CD4-positive, alpha-beta T cell (primary cell): Measurements from ENCODE around the gene RPN2. TPM values are rescaled to one million over a fixed set of nuclear protein-coding genes. Genes with fewer than 3 reads are reported as not detected.
A peak's percentile ranks its signal among the peaks of the same experiment; 100 is the strongest.

ENCODE experiments used
- ATAC-seq: fragments of 200-7000 bp; cut with Tn5 transposase; one replicate; pipeline ENCODE4 v1.10.0; 2022; ENCODE audit warnings: mild to moderate bottlenecking; ENCODE audit not compliant: poor library complexity
- CTCF ChIA-PET: fragments of 350-600 bp; sonication (Branson Sonifier 250); formaldehyde crosslinking; loops from one replicate; lab custom pipeline; 2021; ENCODE audit warnings: antibody characterized with exemption, inconsistent platforms; lab: Charles Lee
- POLR2A ChIA-PET: fragments of 350-600 bp; sonication (Branson Sonifier 250); formaldehyde crosslinking; loops from one replicate; lab custom pipeline; 2021; ENCODE audit warnings: antibody characterized with exemption, inconsistent platforms; lab: Charles Lee
- DNase-seq, 14 experiments: peaks; one replicate each; pipeline ENCODE4 v3.0.0-alpha.2; 2013 to 2020; ENCODE audit warnings: mixed read lengths in 2 of 14
- H3K27ac ChIP-seq, 2 donors: one replicate each; pipeline versions ENCODE4 v1.5.1 to v1.7.0; 2013; ENCODE audit warnings: low read length in 2 of 2, low read depth in 1 of 2, mild to moderate bottlenecking in 1 of 2
- H3K27me3 ChIP-seq, 2 experiments: 1 replicate in 1 of 2; 2 replicates in 1 of 2; pipeline versions ENCODE4 v1.6.1 to v1.7.0; 2013; ENCODE audit warnings: low read length in 2 of 2, control low read depth in 1 of 2, mild to moderate bottlenecking in 1 of 2, moderate library complexity in 1 of 2; ENCODE audit not compliant: insufficient read depth in 2 of 2, control insufficient read depth in 1 of 2
- H3K36me3 ChIP-seq: one replicate; pipeline ENCODE4 v1.6.1; 2013; ENCODE audit warnings: low read length, control low read depth; ENCODE audit not compliant: insufficient read depth
- H3K4me1 ChIP-seq: one replicate; pipeline ENCODE4 v1.6.1; 2013; ENCODE audit warnings: low read length, control low read depth; ENCODE audit not compliant: insufficient read depth
- H3K4me3 ChIP-seq: one replicate; pipeline ENCODE4 v1.5.1; 2013; ENCODE audit warnings: mild to moderate bottlenecking, low read length, moderate library complexity
- H3K9me3 ChIP-seq, 2 experiments: 1 replicate in 1 of 2; 2 replicates in 1 of 2; pipeline versions ENCODE4 v1.6.1 to v1.7.0; 2013; ENCODE audit warnings: low read length in 2 of 2, mild to moderate bottlenecking in 2 of 2, control low read depth in 1 of 2, moderate library complexity in 1 of 2; ENCODE audit not compliant: control insufficient read depth in 1 of 2, insufficient read depth in 1 of 2
- H3K27ac Mint-ChIP-seq: one replicate; pipeline ENCODE4 v1.8.0; 2020; ENCODE audit warnings: mixed read lengths
- H3K27me3 Mint-ChIP-seq: one replicate; pipeline ENCODE4 v1.8.0; 2021; ENCODE audit warnings: mixed read lengths
- H3K36me3 Mint-ChIP-seq: one replicate; pipeline ENCODE4 v1.8.0; 2021; ENCODE audit warnings: low read depth, mixed read lengths
- H3K4me1 Mint-ChIP-seq: one replicate; pipeline ENCODE4 v1.8.0; 2021; ENCODE audit warnings: low read depth, mixed read lengths
- H3K4me3 Mint-ChIP-seq: one replicate; pipeline ENCODE4 v1.8.0; 2020; ENCODE audit warnings: mild to moderate bottlenecking, mixed read lengths
- H3K9me3 Mint-ChIP-seq: one replicate; pipeline ENCODE4 v1.8.0; 2020; ENCODE audit warnings: mixed read lengths
- intact Hi-C, 2 experiments: fragments of 100-400 bp; cut with DNase I in 1 of 2; cut with micrococcal nuclease in 1 of 2; formaldehyde crosslinking; loops; one replicate each; pipeline versions ENCODE4 v1.15.1 to v1.9.0; 2023 to 2025; cut with DNase I, micrococcal nuclease
- total RNA-seq, 174 experiments: library from RNA in 2 of 174; stranded (reverse) in 2 of 174; gene quantifications; one replicate each; pipeline ENCODE4 v1.2.3 and lab custom pipeline; 2021 to 2026
- TF ChIP-seq, protein P1 (sequence below): fragments of 200-600 bp; IDR thresholded peaks from one replicate; pipeline ENCODE4 v1.8.0; 2022; ENCODE audit warnings: antibody characterized with exemption, mild to moderate bottlenecking

Gene RPN2
- total RNA-seq, 2 experiments from 2014 or later = 62.8 to 65.8 TPM

DNA sequence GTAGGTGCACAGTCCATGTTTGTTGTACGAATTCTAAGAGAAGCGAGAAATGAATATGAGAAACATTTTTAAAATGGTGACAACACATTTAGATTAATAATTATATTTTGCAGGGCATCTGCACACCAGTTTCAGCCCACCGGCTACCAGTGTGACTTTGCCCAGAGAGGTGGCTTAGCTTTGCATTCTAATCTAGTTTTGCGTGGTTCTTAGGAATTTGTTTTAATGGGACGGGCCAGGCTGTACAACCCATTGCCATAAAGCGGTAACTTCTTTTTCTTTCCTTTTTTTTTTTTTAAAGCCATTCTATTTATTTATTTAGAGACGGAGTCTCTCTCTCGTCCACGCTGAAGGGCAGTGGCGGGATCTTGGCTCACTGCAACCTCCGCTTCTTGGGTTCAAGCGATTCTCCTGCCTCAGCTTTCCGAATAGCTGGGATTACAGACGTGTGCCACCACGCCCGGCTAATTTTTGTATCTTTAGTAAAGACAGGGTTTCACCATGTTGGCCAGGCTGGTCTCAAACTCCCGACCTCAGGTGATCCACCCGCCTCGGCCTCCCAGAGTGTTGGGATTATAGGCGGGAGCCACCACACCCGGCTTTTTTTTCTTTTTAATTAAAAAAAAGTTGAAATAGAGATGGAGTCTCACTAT is 111.2 kb downstream of the RPN2 start:
- H3K9me3 Mint-ChIP-seq = no peaks in the 10 kb centered on the region
- H3K4me1 Mint-ChIP-seq = peaks cover 49% of the 10 kb centered on the region
- H3K27ac Mint-ChIP-seq = peak overlapping the region; percentile 96
- ATAC-seq (no peak), DNase-seq (no peak)
- TF ChIP-seq, protein P1, sequence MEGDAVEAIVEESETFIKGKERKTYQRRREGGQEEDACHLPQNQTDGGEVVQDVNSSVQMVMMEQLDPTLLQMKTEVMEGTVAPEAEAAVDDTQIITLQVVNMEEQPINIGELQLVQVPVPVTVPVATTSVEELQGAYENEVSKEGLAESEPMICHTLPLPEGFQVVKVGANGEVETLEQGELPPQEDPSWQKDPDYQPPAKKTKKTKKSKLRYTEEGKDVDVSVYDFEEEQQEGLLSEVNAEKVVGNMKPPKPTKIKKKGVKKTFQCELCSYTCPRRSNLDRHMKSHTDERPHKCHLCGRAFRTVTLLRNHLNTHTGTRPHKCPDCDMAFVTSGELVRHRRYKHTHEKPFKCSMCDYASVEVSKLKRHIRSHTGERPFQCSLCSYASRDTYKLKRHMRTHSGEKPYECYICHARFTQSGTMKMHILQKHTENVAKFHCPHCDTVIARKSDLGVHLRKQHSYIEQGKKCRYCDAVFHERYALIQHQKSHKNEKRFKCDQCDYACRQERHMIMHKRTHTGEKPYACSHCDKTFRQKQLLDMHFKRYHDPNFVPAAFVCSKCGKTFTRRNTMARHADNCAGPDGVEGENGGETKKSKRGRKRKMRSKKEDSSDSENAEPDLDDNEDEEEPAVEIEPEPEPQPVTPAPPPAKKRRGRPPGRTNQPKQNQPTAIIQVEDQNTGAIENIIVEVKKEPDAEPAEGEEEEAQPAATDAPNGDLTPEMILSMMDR = no peak
- intact Hi-C loops = loop anchor here in 1 of 2 experiments (5.0 to 10.0 kb wide), 3 partner anchors 57 to 1145 kb away; partner anchors contain the start of genes SNHG17 and SRC
- Histone ChIP-seq H3K27ac (peak overlapping the region; percentile 80 to 83), H3K4me1 (peaks cover 25% of the 10 kb centered on the region), H3K4me3 (peak overlapping the region; percentile 91), H3K36me3 (peaks cover 4% of the 10 kb centered on the region), H3K27me3 (no peaks in the 10 kb centered on the region), H3K9me3 (no peaks in the 10 kb centered on the region)
- peak overlapping the region; percentile 98 for H3K4me3 Mint-ChIP-seq
- POLR2A ChIA-PET = interaction anchor here (1.2 to 2.3 kb wide), 4 partner anchors 8 to 237 kb away, joined by 3 to 11 read pairs (median 6); partner anchors contain the start of gene BLCAP
- peaks cover 31% of the 10 kb centered on the region for H3K36me3 Mint-ChIP-seq
- CTCF ChIA-PET = no interaction called here
- no peaks in the 10 kb centered on the region for H3K27me3 Mint-ChIP-seq

Other genes starting within 250 kb of the RPN2 start
- gene SAMHD1, start 227.6 kb upstream of the RPN2 start, total RNA-seq = 100 to 1,000 TPM; 232 to 239 TPM
- gene RBL1, start 83.3 kb upstream of the RPN2 start, total RNA-seq = 10 to 100 TPM; 37.4 to 39.1 TPM
- gene MROH8, start 218 bp downstream of the RPN2 start, total RNA-seq = 1 to 10 TPM; 1.1 to 1.2 TPM
- not detected for gene GHRH, start 82.5 kb downstream of the RPN2 start, total RNA-seq
- gene MANBAL, start 110.3 kb downstream of the RPN2 start, total RNA-seq = 1 to 10 TPM; 3.5 to 4.2 TPM
- 1 to 10 TPM; 2.5 to 3.1 TPM for gene SRC, start 166.8 kb downstream of the RPN2 start, total RNA-seq